Measurements from ENCODE around the gene SLC38A10.
"Not testable (repeated sequence)": the region's sequence is repeated elsewhere in the genome, so short reads cannot be mapped to it uniquely, and the experiment has no call there.

Gene SLC38A10

GRCh38 chr17:81315885-81316391 is 20.8 kb upstream of the SLC38A10 start:
- Histone ChIP-seq H3K27ac (ENCODE audit: low read length) (no peak overlapping the region), H3K9ac (ENCODE audit: low read depth, low read length) (no peak overlapping the region)

GRCh38 chr17:81315129-81315884 is 20.2 kb upstream of the SLC38A10 start:
- H3K9me3 ChIP-seq (ENCODE audit: insufficient read depth, low read depth, low read length) = no peaks in the 10 kb centered on the region
- no peak overlapping the region for H3K4me3 ChIP-seq (ENCODE audit: low read length)
- no peaks in the 10 kb centered on the region for H3K27me3 ChIP-seq (ENCODE audit: insufficient read depth, low read length)
- no peak overlapping the region for H3K27ac ChIP-seq (ENCODE audit: low read length)
- no peaks in the 10 kb centered on the region for H3K4me1 ChIP-seq (ENCODE audit: insufficient read depth, low read length)
- no peaks in the 10 kb centered on the region for H3K36me3 ChIP-seq (ENCODE audit: insufficient read depth, low read depth, low read length)
- no peak overlapping the region for H3K9ac ChIP-seq (ENCODE audit: low read depth, low read length)

More at GRCh38 chr17:81315885-81316391, 20.8 kb upstream of the SLC38A10 start:
- Histone ChIP-seq H3K4me1 (ENCODE audit: insufficient read depth, low read length) (no peaks in the 10 kb centered on the region), H3K9me3 (ENCODE audit: insufficient read depth, low read depth, low read length) (no peaks in the 10 kb centered on the region), H3K36me3 (ENCODE audit: insufficient read depth, low read depth, low read length) (no peaks in the 10 kb centered on the region), H3K27me3 (ENCODE audit: insufficient read depth, low read length) (no peaks in the 10 kb centered on the region), H3K4me3 (ENCODE audit: low read length) (no peak overlapping the region)

GRCh38 chr17:81314398-81315081 is 19.4 kb upstream of the SLC38A10 start:
- H3K4me1 ChIP-seq (ENCODE audit: insufficient read depth, low read length) = peaks cover 6% of the 10 kb centered on the region; the same call in 1 of the 2 replicates
- H3K9me3 ChIP-seq (ENCODE audit: insufficient read depth, low read depth, low read length) = no peaks in the 10 kb centered on the region
- H3K27me3 ChIP-seq (ENCODE audit: insufficient read depth, low read length) = no peaks in the 10 kb centered on the region
- H3K27ac ChIP-seq (ENCODE audit: low read length) = no peak overlapping the region
- H3K36me3 ChIP-seq (ENCODE audit: insufficient read depth, low read depth, low read length) = no peaks in the 10 kb centered on the region
- H3K9ac ChIP-seq (ENCODE audit: low read depth, low read length) = no peak overlapping the region
- no peak overlapping the region for H3K4me3 ChIP-seq (ENCODE audit: low read length)

GRCh38 chr17:81313776-81314397 is 18.8 kb upstream of the SLC38A10 start:
- Histone ChIP-seq H3K27me3 (ENCODE audit: insufficient read depth, low read length) (no peaks in the 10 kb centered on the region), H3K9ac (ENCODE audit: low read depth, low read length) (no peak overlapping the region), H3K36me3 (ENCODE audit: insufficient read depth, low read depth, low read length) (no peaks in the 10 kb centered on the region), H3K4me3 (ENCODE audit: low read length) (no peak overlapping the region), H3K9me3 (ENCODE audit: insufficient read depth, low read depth, low read length) (no peaks in the 10 kb centered on the region), H3K4me1 (ENCODE audit: insufficient read depth, low read length) (peaks cover 10% of the 10 kb centered on the region; the same call in 1 of the 2 replicates), H3K27ac (ENCODE audit: low read length) (no peak overlapping the region)

- Histone ChIP-seq H3K27me3 (ENCODE audit: insufficient read depth, low read length) (no peaks in the 10 kb centered on the region), H3K4me3 (ENCODE audit: low read length) (no peak overlapping the region), H3K9ac (ENCODE audit: low read depth, low read length) (no peak overlapping the region), H3K27ac (ENCODE audit: low read length) (no peak overlapping the region), H3K4me1 (ENCODE audit: insufficient read depth, low read length) (peaks cover 10% of the 10 kb centered on the region; the same call in 1 of the 2 replicates), H3K36me3 (ENCODE audit: insufficient read depth, low read depth, low read length) (no peaks in the 10 kb centered on the region), H3K9me3 (ENCODE audit: insufficient read depth, low read depth, low read length) (no peaks in the 10 kb centered on the region)
These were observed 17.7 kb upstream of the SLC38A10 start for GRCh38 chr17:81312624-81313325.

GRCh38 chr17:81311946-81312345 is 16.8 kb upstream of the SLC38A10 start:
- Histone ChIP-seq H3K36me3 (ENCODE audit: insufficient read depth, low read depth, low read length) (no peaks in the 10 kb centered on the region), H3K27me3 (ENCODE audit: insufficient read depth, low read length) (no peaks in the 10 kb centered on the region), H3K27ac (ENCODE audit: low read length) (no peak overlapping the region), H3K4me3 (ENCODE audit: low read length) (no peak overlapping the region), H3K9ac (ENCODE audit: low read depth, low read length) (no peak overlapping the region), H3K4me1 (ENCODE audit: insufficient read depth, low read length) (peaks cover 10% of the 10 kb centered on the region; the same call in 1 of the 2 replicates), H3K9me3 (ENCODE audit: insufficient read depth, low read depth, low read length) (no peaks in the 10 kb centered on the region)

- no peaks in the 10 kb centered on the region for H3K9me3 ChIP-seq (ENCODE audit: insufficient read depth, low read depth, low read length)
- no peak overlapping the region for H3K27ac ChIP-seq (ENCODE audit: low read length)
- H3K9ac ChIP-seq (ENCODE audit: low read depth, low read length) = no peak overlapping the region
- H3K4me3 ChIP-seq (ENCODE audit: low read length) = no peak overlapping the region
- H3K36me3 ChIP-seq (ENCODE audit: insufficient read depth, low read depth, low read length) = no peaks in the 10 kb centered on the region
- H3K27me3 ChIP-seq (ENCODE audit: insufficient read depth, low read length) = no peaks in the 10 kb centered on the region
- H3K4me1 ChIP-seq (ENCODE audit: insufficient read depth, low read length) = peaks cover 10% of the 10 kb centered on the region; the same call in 1 of the 2 replicates
These were observed 15.9 kb upstream of the SLC38A10 start for GRCh38 chr17:81310949-81311550.

- no peaks in the 10 kb centered on the region for H3K36me3 ChIP-seq (ENCODE audit: insufficient read depth, low read depth, low read length)
- H3K4me3 ChIP-seq (ENCODE audit: low read length) = no peak overlapping the region
- no peaks in the 10 kb centered on the region for H3K9me3 ChIP-seq (ENCODE audit: insufficient read depth, low read depth, low read length)
- H3K4me1 ChIP-seq (ENCODE audit: insufficient read depth, low read length) = peaks cover 10% of the 10 kb centered on the region; the same call in 1 of the 2 replicates
- no peak overlapping the region for H3K27ac ChIP-seq (ENCODE audit: low read length)
- H3K9ac ChIP-seq (ENCODE audit: low read depth, low read length) = no peak overlapping the region
- H3K27me3 ChIP-seq (ENCODE audit: insufficient read depth, low read length) = no peaks in the 10 kb centered on the region
These were observed 15.0 kb upstream of the SLC38A10 start for GRCh38 chr17:81309859-81310839.

GRCh38 chr17:81309140-81309858 is 14.2 kb upstream of the SLC38A10 start:
- Histone ChIP-seq H3K36me3 (ENCODE audit: insufficient read depth, low read depth, low read length) (no peaks in the 10 kb centered on the region), H3K27ac (ENCODE audit: low read length) (no peak overlapping the region), H3K4me3 (ENCODE audit: low read length) (0 out of 2 replicates have a peak overlapping the region, but pooled peaks have one; percentile 8), H3K9me3 (ENCODE audit: insufficient read depth, low read depth, low read length) (no peaks in the 10 kb centered on the region), H3K27me3 (ENCODE audit: insufficient read depth, low read length) (no peaks in the 10 kb centered on the region), H3K4me1 (ENCODE audit: insufficient read depth, low read length) (peaks cover 10% of the 10 kb centered on the region; the same call in 1 of the 2 replicates), H3K9ac (ENCODE audit: low read depth, low read length) (no peak overlapping the region)

GRCh38 chr17:81308784-81309139 is 13.7 kb upstream of the SLC38A10 start:
- H3K27ac ChIP-seq (ENCODE audit: low read length); H3K9me3 ChIP-seq (ENCODE audit: insufficient read depth, low read depth, low read length); H3K27me3 ChIP-seq (ENCODE audit: insufficient read depth, low read length); H3K9ac ChIP-seq (ENCODE audit: low read depth, low read length); H3K36me3 ChIP-seq (ENCODE audit: insufficient read depth, low read depth, low read length); H3K4me1 ChIP-seq (ENCODE audit: insufficient read depth, low read length): not testable (repeated sequence)
- 0 out of 2 replicates have a peak overlapping the region, but pooled peaks have one; percentile 8 for H3K4me3 ChIP-seq (ENCODE audit: low read length)

Data from iPS-20b (cell line).